Right kidney (tissue), 1 donor: ENCODE data around the gene APOBEC3A.
"Not testable (repeated sequence)": the region's sequence is repeated elsewhere in the genome, so short reads cannot be mapped to it uniquely, and the experiment has no call there.

Source experiments
- DNase-seq: peaks from one replicate; pipeline ENCODE4 v3.0.0-alpha.2; 2016

Gene APOBEC3A

GRCh38 chr22:38943201-38943600 is 14.2 kb upstream of the APOBEC3A start:
- DNase-seq = no peak

DNA sequence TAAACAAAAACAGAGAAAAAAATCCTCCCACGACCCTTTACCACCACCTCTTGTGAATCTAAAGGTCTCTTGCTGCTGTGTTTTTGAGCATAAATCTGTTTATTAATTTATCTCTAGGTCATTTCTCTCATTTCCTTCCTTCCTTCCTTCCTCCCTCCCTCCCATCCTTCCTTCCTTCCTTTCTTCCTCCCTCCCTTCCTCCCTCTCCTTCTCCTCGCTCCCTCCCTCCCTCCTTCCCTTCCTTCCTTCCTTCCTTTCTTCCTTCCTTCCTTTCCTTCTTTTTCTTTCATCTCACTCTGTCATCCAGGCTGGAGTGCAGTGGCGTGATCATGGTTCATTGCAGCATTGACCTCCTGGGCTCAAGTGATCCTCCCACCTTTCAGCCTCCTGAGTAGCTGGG is 13.5 kb upstream of the APOBEC3A start:
- no peak for DNase-seq

DNA sequence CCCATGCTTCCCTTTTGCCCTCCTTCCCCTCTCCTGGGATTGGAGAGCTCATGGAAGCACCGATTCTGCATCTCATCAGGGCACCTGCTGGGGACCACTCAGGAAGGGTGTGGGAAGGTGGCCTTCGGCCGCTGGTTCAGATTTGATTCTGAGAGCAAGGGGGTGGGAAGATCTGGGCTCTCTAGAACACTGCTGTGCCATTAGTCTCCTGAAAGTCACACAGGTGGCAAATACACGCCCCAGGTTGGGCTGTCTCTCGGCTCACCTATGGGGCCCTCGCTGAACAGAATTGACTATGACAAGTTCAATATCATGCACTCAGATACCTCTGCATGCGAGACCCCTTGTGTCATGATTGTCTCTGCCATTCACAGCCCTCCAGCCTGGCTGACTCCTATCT is 12.8 kb upstream of the APOBEC3A start:
- no peak for DNase-seq

- DNase-seq = not testable (repeated sequence)
Measured at GRCh38 chr22:38945706-38946338, 11.6 kb upstream of the APOBEC3A start.

DNA sequence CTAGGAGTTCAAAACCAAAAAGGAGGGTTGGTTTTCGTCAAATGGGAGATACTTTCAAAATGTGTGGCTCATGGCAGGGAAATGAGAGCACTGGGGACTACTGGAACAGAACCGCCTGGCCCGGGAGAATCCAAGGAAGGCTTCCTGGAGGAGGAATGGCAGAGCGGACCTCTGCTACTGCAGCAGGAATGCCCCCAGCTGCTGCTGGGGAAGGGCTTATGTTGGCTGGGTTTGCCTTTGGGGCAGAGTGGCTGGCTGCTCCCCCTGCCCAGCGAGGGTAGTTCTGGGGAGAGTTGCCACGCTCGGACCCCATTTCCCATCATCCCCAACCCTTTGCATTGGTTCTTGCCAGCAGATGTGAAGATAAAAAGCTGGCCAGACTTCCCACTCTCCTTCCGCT is 10.6 kb upstream of the APOBEC3A start:
- DNase-seq = no peak

DNA sequence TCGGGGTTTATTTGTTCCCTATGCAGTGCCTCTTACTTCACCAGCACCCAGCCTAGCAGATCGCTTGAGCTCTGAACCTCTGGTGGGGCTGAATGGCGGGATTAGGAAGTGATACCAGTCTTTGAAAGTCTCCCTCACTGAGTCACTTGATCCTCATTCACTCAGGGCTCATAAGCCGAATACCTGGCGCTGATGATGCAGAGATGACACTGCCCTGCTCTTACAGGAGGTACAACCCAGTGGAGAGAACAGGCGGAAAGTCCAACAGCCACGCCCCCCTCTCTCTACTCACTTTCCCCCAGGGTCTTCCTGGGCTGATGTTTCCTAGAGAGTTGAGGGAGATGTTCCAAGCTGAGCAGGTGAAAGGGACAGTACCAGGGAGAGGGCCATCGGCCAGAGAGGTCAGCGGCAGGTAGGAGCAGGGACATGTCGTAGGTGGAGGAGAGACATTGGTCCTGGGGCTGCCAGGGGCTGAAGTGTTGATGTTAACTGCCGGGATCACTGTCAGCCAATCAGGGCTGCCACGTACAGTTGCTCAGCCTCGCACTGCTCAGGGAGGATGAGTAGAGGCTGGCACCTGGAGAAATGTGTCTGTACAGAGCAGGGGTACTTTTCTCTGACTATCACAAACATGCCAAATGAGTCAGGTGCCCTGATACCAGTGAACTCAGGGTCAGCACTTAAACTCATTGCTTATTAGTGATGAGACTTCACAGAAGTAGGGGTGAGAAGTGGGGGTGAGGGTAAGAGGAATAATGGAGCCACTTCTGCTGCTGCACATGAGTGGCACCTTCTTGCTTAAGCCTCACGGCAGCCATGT is 9.9 kb upstream of the APOBEC3A start:
- no peak for DNase-seq

DNA sequence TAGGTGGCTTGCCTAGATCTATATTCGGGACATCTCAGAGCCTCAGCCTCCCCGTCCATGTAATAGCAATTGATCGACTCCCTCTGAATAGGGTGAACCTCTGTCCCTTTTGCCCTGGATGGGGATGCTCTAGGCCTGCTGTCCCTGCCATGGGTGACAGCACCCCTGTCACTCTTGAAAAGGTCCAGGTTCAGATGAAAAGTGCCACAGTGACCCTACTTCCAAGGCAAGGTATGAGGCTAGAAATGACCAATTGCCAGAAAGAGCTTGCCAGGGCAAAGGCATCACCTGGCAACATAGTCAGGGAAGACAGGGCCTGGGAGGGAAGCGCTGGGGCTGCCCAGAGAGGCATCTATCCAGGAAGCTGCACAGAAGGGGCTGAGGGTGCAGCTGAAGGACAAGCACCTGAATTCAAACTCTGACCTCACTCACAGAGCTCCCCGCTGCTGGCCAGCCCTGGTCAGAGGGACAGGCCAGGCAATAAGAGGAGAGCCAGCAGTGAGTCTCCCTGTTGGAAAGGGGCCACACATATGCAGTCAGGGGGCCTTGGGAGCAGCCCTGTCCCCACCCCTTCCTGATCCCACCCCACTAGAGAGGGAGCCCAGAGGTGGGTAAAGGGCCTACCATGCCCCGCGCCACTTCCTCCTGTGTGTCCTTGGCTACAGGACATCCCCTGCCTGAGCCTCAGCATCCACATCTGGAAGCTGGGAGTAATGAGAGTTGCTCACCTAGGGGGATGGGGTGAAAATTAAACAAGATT is 9.0 kb upstream of the APOBEC3A start:
- DNase-seq = no peak

- no peak for DNase-seq
Measured at GRCh38 chr22:38949889-38950405, 7.5 kb upstream of the APOBEC3A start.

GRCh38 chr22:38950527-38951295 is 6.7 kb upstream of the APOBEC3A start:
- no peak for DNase-seq

DNA sequence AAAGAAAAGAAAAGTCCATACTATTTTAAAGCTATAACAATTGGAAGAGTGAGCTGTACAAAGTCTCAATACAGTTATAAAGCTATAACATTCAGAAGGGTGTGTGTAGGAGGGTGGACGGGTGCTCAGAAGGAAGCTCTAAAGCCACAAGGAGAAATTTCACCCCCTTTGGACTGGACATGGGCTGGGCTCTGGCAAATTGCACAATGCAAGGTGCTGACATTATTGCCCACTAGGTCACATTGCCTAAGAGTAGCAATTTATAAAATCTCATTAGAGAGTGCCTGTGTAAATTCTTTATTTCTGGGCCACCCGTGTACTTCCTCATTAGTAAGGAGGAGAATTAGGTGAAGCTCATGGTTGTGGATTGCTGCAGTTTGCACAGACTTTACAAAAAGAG is 5.7 kb upstream of the APOBEC3A start:
- DNase-seq = no peak

DNA sequence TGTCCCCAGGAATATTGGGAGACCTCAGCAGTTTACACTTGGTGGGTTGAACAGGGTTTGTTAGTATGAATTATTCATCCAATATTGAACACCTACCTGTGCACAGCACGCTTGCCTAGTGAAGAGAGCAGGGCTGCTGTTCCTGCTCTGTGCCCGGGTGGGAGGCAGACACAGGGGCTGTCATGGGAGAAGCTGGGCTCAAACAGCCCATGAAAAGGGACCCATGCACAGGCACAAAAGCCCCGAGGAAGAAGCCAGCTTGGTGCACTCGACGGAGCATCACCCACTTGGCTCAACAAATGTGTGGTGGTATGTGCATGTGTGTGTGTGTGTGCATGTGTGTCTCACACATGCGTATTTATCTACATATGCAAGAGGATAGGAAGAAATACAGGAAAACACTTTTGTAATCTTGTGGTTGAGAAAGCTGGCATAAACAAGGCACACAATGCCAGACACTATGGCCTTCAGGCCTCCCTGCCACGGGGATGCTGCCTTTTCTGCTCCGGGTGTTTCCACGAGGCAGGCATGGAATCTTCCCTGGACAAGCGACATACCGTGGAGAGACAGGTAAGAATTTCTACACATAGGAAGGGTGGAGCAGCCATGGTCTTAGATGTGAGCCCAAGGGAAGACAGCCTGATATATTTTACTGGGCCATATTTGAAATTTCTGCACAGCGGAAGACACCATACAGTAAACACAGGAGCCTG is 5.0 kb upstream of the APOBEC3A start:
- no peak for DNase-seq

- DNase-seq = no peak
Measured at GRCh38 chr22:38953091-38953490, 4.3 kb upstream of the APOBEC3A start.

GRCh38 chr22:38953577-38954413 is 3.6 kb upstream of the APOBEC3A start:
- DNase-seq = no peak

- DNase-seq = no peak
Measured at GRCh38 chr22:38954414-38955043, 2.9 kb upstream of the APOBEC3A start.

DNA sequence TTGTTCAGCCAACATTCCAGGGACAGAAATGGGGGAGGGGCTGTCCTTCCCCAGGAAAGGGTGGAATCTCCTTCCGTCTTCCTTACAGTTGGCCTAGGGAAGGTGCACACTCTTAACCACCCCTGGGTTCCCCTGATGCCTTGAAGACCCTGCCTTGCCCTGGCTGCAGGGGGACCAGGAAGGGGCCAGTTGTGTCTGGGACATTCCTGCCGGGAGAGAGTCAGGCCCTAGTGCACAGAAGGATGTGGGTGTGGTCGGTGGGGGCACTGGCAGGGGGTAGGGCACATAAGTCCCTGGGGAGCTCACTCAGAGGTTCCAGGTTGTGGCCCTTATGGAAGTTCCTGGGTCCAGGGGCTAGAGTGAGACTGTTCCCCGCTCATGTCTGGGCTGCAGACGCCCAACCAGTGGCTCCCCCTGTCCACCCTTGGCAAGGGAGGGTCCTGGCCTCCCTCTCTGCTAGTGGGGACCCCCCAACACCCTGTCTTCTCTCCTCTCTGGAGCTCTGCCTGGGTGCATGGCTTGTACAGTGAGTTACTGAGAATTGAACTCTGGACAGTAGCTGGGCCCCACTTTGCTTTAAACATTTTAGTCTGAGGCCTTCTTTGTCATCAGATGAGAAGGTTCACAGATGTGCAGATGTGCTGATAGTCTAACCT is 2.0 kb upstream of the APOBEC3A start:
- DNase-seq = no peak

- no peak for DNase-seq
Measured at GRCh38 chr22:38955926-38956325, 1.5 kb upstream of the APOBEC3A start.

DNA sequence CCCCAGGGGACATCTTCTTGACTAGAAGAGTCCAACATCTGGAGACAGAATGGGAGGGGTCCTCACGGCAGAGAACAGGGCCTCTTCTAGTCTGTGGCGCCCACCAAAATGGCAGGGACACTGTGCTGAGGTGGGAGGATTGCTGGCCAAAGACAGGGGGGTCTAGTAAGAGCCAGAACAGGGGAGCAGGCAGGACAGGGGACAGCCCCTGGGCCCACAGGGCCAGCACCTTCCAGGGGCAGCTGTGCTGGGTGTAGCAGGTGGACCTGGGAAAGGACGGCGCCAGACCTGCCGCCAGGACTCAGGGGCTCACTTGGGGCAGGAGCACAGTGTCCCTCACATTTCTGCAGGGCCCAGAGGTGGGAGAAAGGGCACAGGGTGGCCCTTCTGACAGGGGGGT is 858 bp upstream of the APOBEC3A start:
- DNase-seq = no peak

DNA sequence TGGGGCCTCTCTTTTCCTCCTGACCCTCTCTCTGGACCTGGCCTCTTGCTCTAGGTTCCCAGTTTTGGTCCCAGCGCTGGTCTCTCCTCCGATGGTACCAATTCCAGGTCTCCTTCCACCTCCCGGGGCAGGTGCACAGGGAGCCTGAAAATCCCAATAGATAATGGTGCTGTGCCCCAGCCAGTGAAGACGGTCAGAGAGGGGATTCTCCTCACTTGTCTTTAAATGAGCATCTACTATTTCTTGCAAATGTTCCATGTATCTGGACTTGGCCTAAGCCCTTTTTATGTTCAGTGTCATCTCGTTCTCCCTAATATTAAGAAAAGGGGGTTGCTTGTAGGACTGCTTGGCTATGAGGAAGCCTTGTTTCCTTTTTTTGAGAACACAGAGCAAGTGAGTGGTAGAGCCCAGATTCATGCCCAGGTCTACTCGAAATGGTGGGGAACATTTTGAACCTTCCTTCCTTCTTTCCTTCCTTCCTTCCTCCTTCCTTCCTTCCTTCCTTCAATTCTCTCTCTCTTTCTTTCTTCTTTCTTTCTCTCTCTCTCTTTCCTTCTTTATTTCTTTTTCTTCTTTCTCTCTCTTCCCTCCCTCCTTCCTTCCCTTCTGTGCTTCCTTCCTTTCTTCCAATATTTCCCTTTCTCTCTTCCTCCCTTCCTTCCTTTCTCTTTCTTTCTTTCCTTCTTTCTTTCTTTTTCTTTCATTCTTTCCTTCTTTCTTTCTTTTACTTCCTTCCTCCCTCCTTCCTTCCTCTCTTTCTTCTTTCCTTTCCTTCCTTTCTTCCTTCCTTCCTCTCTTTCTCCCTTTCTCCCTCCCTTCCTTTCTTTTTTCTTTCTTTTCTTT is 620 bp downstream of the APOBEC3A start:
- no peak for DNase-seq

DNA sequence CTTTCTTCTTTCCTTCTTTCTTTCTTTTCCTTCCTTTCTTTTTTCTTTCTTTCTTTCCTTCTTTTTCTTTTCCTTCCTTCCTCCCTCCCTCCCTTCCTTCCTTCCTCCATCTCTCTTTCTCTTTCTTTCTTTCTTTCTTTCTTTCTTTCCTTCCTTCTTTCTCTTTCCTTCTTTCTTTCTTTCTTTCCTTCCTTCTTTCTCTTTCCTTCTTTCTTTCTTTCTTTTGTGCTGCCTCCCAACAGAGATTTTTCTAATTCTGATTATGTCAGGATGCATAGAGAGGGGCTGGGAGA is 1.2 kb downstream of the APOBEC3A start:
- not testable (repeated sequence) for DNase-seq
